ENCODE measurements around the gene SP4. TPM values are rescaled to one million over a fixed set of nuclear protein-coding genes. Genes with fewer than 3 reads are reported as not detected.
A peak's percentile ranks its signal among the peaks of the same experiment; 100 is the strongest.

The SP4 gene
- total RNA-seq, 6 experiments from 2014 or later, result 1.2 to 3.2 (median 2.3) TPM

GRCh38 chr7:21407796-21408480 lies 19.9 kb upstream of the SP4 start:
- intact Hi-C loops (cut with DNase I), result no loop called here
- Histone ChIP-seq H3K4me1 (peaks cover 0 to 10% (median 0%) of the 10 kb centered on the region in 4 donors), H3K27me3 (no peaks in the 10 kb centered on the region), H3K9me3 (no peaks in the 10 kb centered on the region), H3K36me3 (no peaks in the 10 kb centered on the region), H3K27ac (no peak overlapping the region), H3K4me3 (no peak overlapping the region)
- peak in 3 of 4 donors; percentile 34 to 83 (median 56) for ATAC-seq
- TF ChIP-seq CTCF (IDR thresholded peaks at IDR 0.05) (no peak), POLR2A (IDR thresholded peaks at IDR 0.05) (no peak)
- 83% methylated on average over 4 of the region's 4 CpGs for WGBS (ENCODE audit: insufficient coverage, low coverage, low lambda C conversion rate, missing lambda C conversion rate)
- no peak for DNase-seq

- no peak for TF ChIP-seq POLR2A (IDR thresholded peaks at IDR 0.05)
- TF ChIP-seq CTCF (IDR thresholded peaks at IDR 0.05), result no peak
- H3K36me3 ChIP-seq, result no peaks in the 10 kb centered on the region
- no peak for DNase-seq
- intact Hi-C loops (cut with DNase I), result no loop called here
- H3K9me3 ChIP-seq, result no peaks in the 10 kb centered on the region
- H3K27ac ChIP-seq, result no peak overlapping the region
- H3K4me3 ChIP-seq, result no peak overlapping the region
- H3K4me1 ChIP-seq, result peaks cover 0 to 10% (median 0%) of the 10 kb centered on the region in 4 donors
- 56% methylated on average over 3 of the region's 3 CpGs for WGBS (ENCODE audit: insufficient coverage, low coverage, low lambda C conversion rate, missing lambda C conversion rate)
- no peak for ATAC-seq
- no peaks in the 10 kb centered on the region for H3K27me3 ChIP-seq
Measured at GRCh38 chr7:21408481-21408820, 19.4 kb upstream of the SP4 start.

- peak in 2 of 4 donors; percentile 28 to 31 for ATAC-seq
Measured at GRCh38 chr7:21412410-21412851, 15.5 kb upstream of the SP4 start.

GRCh38 chr7:21412957-21413356 lies 14.9 kb upstream of the SP4 start:
- Histone ChIP-seq H3K4me1 (peaks cover 0 to 7% (median 0%) of the 10 kb centered on the region in 4 donors), H3K27ac (no peak overlapping the region), H3K27me3 (no peaks in the 10 kb centered on the region), H3K4me3 (no peak overlapping the region), H3K9me3 (no peaks in the 10 kb centered on the region), H3K36me3 (no peaks in the 10 kb centered on the region)
- intact Hi-C loops (cut with DNase I), result no loop called here
- DNase-seq, result no peak
- no peak for TF ChIP-seq POLR2A (IDR thresholded peaks at IDR 0.05)
- TF ChIP-seq CTCF (IDR thresholded peaks at IDR 0.05), result no peak
- ATAC-seq, result no peak
- WGBS (ENCODE audit: insufficient coverage, low coverage, low lambda C conversion rate, missing lambda C conversion rate), result 66% methylated on average over 2 of the region's 2 CpGs

More at GRCh38 chr7:21412410-21412851, 15.5 kb upstream of the SP4 start:
- Histone ChIP-seq H3K27me3 (no peaks in the 10 kb centered on the region), H3K36me3 (no peaks in the 10 kb centered on the region), H3K27ac (no peak overlapping the region), H3K9me3 (no peaks in the 10 kb centered on the region), H3K4me1 (peaks cover 0 to 10% (median 0%) of the 10 kb centered on the region in 4 donors), H3K4me3 (no peak overlapping the region)
- TF ChIP-seq CTCF (IDR thresholded peaks at IDR 0.05) (no peak), POLR2A (IDR thresholded peaks at IDR 0.05) (no peak)
- intact Hi-C loops (cut with DNase I), result no loop called here
- 73% methylated on average over 1 of the region's 1 CpG for WGBS (ENCODE audit: insufficient coverage, low coverage, low lambda C conversion rate, missing lambda C conversion rate)
- no peak for DNase-seq

All from right lobe of liver (tissue), 6 donors.